Activated CD4-positive, alpha-beta T cell treated with anti-CD3 and anti-CD28 coated beads, Interleukin-2, amount 10 ng/mL, durations not matched to agents 7 days and 5 days (primary cell): ENCODE data around the gene NELL2. TPM values are rescaled to one million over a fixed set of nuclear protein-coding genes. Genes with fewer than 3 reads are reported as not detected.

Experiments
- CTCF ChIA-PET: fragments of 350-600 bp; sonication (Branson Sonifier 250); formaldehyde crosslinking; loops from one replicate; lab custom pipeline; 2021; ENCODE audit warnings: antibody characterized with exemption; lab: Charles Lee
- POLR2A ChIA-PET: fragments of 350-600 bp; sonication (Branson Sonifier 250); formaldehyde crosslinking; loops from one replicate; lab custom pipeline; 2021; ENCODE audit warnings: antibody characterized with exemption; lab: Charles Lee
- DNase-seq: peaks from one replicate; pipeline ENCODE4 v3.0.0-alpha.2; 2020
- H3K27ac Mint-ChIP-seq: one replicate; pipeline ENCODE4 v1.8.0; 2021; ENCODE audit warnings: mild to moderate bottlenecking, moderate library complexity, mixed read lengths
- H3K27me3 Mint-ChIP-seq: one replicate; pipeline ENCODE4 v1.8.0; 2021; ENCODE audit warnings: mixed read lengths
- H3K36me3 Mint-ChIP-seq: one replicate; pipeline ENCODE4 v1.8.0; 2021; ENCODE audit warnings: low read depth, mixed read lengths
- H3K4me1 Mint-ChIP-seq: one replicate; pipeline ENCODE4 v1.8.0; 2021; ENCODE audit warnings: mixed read lengths
- H3K4me3 Mint-ChIP-seq: one replicate; pipeline ENCODE4 v1.8.0; 2021; ENCODE audit warnings: mild to moderate bottlenecking, moderate library complexity, mixed read lengths
- H3K9me3 Mint-ChIP-seq: one replicate; pipeline ENCODE4 v1.8.0; 2021; ENCODE audit warnings: mixed read lengths
- total RNA-seq, 2 experiments: library from RNA; stranded (reverse); gene quantifications; one replicate each; pipeline ENCODE4 v1.2.3, GENCODE V29; 2021

Gene NELL2
- total RNA-seq, 2 experiments from 2014 or later, result 43.6 to 55.1 TPM

DNA sequence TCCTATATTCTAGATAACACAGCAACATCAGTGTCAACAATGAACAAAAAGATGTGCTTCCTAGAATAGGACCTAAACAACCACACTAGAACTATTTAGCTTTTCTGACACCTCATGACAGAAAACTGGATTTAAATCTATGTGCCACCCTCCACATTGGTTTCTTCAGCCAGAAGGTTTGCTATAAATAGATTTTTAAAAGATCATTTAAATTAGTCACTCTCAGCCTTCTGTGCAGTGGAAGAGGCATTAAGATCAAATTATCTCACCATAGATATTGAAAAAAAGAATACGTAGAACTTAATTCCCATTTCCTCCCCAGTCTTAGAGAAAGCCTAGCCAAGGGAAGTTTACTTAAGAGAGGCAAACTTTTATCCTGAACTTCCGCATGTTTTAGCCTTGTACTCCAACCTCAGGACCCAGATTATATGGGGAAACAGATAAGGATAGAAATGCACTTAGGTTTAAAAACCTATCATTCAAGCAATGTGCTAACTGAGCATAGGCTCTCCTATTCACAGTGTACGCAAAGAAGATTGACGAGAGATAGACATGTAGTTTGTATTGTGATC is 59.6 kb downstream of the NELL2 start:
- no peak overlapping the region for H3K4me3 Mint-ChIP-seq
- peaks cover 2% of the 10 kb centered on the region for H3K9me3 Mint-ChIP-seq
- POLR2A ChIA-PET, result no interaction called here
- no peak overlapping the region for H3K27ac Mint-ChIP-seq
- H3K27me3 Mint-ChIP-seq, result no peaks in the 10 kb centered on the region
- H3K36me3 Mint-ChIP-seq, result peaks cover 14% of the 10 kb centered on the region
- CTCF ChIA-PET, result no interaction called here
- H3K4me1 Mint-ChIP-seq, result peaks cover 63% of the 10 kb centered on the region
- DNase-seq, result no peak

DNA sequence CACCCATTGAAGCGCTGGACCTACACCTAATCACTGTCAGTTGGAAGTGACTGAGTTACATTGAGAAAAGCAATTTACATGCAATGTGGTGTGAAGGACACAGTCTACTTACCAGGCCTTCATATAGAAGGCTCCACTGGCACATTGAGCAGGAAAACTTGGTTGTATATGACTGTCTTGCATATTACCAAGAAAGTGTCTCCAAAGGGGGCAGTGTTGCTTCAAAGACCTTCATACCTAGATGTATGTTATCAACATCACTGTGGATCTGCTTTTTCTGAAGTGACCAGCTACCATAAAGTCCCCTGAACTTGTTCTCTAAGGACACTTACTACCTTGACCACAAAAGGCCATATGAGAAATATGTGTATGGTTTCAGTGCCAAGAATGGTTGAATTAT is 64.1 kb downstream of the NELL2 start:
- H3K4me1 Mint-ChIP-seq, result peaks cover 33% of the 10 kb centered on the region
- no peak overlapping the region for H3K27ac Mint-ChIP-seq
- no peaks in the 10 kb centered on the region for H3K9me3 Mint-ChIP-seq
- peak; percentile 73 for DNase-seq
- H3K27me3 Mint-ChIP-seq, result no peaks in the 10 kb centered on the region
- H3K4me3 Mint-ChIP-seq, result no peak overlapping the region
- ChIA-PET CTCF (interaction anchor here (1.4 to 3.1 kb wide), 2 partner anchors 64 to 119 kb away, joined by 5 to 28 read pairs; partner anchors contain the start of gene NELL2), POLR2A (no interaction called here)
- peaks cover 8% of the 10 kb centered on the region for H3K36me3 Mint-ChIP-seq

DNA sequence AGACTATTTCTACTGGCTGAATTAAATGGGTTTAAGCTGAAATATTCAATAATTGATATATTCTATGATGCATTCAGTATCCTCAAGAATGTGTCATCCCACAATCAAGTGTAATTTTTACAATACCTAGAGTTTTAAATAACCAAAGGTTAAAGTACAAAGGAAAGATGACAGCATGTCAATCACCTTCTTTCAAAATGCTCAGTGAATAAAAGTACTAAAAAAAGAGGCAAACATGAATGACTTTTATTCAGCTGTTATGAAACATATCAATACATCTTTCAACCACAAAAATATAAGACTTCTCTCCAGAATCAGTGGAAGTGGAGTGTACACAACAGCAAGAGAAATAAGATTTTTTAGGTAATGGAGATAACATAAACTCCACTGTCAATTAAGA is 72.0 kb downstream of the NELL2 start:
- Mint-ChIP-seq H3K9me3 (no peaks in the 10 kb centered on the region), H3K27me3 (no peaks in the 10 kb centered on the region), H3K4me1 (no peaks in the 10 kb centered on the region), H3K4me3 (no peak overlapping the region), H3K36me3 (peaks cover 3% of the 10 kb centered on the region), H3K27ac (no peak overlapping the region)
- ChIA-PET POLR2A (no interaction called here), CTCF (no interaction called here)
- DNase-seq, result no peak

DNA sequence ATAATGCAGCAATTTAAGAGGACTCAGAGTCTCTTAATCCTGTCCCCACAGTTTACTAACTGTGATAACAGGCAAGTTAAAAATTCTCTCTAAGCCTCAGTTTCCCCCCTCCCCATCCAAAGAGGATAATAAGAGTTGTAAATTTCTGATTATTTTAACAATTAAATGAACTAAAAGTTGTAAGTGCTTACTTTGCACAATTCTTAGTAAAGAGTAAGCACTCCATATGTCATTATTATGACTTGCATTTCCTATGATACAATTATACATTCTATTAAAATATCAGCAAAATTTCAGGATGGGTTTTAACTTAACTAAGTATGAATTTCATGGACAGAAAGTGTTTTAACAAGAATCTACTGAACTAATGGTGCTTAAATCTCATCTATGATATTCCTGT is 80.1 kb downstream of the NELL2 start:
- H3K27ac Mint-ChIP-seq, result no peak overlapping the region
- H3K9me3 Mint-ChIP-seq, result no peaks in the 10 kb centered on the region
- POLR2A ChIA-PET, result no interaction called here
- H3K36me3 Mint-ChIP-seq, result no peaks in the 10 kb centered on the region
- no peak for DNase-seq
- H3K4me3 Mint-ChIP-seq, result no peak overlapping the region
- CTCF ChIA-PET, result no interaction called here
- H3K4me1 Mint-ChIP-seq, result no peaks in the 10 kb centered on the region
- no peaks in the 10 kb centered on the region for H3K27me3 Mint-ChIP-seq

DNA sequence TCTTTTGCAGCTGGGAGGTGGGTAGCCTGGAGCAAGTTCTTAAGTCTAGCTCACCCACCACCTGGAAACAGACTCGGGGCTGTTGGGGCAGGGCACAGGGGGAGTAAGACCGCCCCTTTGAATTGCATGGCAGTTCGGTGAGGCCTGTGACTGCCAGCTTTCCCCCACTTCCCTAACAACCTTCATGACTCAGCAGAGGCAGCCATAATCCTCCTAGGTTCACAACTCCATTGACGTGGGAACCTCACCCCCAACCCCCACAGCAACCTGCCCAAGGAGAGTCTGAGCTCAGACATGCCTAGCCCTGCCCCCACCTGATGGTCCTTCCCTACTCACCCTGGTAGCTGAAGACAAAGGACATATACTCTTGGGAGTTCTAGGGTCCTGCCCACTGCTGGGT is 87.4 kb downstream of the NELL2 start:
- Mint-ChIP-seq H3K4me3 (no peak overlapping the region), H3K4me1 (no peaks in the 10 kb centered on the region), H3K27ac (no peak overlapping the region), H3K27me3 (no peaks in the 10 kb centered on the region), H3K36me3 (peaks cover under 1% of the 10 kb centered on the region), H3K9me3 (no peaks in the 10 kb centered on the region)
- DNase-seq, result no peak
- ChIA-PET POLR2A (no interaction called here), CTCF (no interaction called here)

DNA sequence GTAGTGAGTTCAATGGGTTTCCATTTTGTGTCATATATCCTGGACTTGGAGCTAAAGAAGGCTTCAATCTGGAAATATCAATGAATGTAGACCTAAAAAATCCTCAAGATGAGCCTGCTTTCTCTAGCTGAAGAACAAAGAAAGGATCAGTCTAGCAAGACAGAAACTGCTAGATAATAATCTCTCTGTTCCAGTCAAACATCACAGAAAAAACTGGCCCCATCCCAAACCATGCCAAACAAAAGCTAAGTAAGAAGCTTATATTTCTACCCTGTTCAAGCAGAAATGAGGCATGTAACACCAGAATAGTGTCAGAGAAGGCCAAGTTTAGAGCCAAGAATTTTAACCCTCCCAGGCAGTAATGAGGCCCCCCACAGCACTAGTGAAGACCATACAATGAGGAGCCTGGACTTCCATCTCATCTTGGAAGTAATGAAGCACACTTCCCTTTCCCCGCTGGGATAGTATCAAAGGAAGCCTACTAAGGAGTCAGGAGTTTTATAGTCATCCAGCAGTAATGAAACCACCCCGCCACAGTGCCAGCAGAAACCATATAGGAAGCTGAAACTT is 95.8 kb downstream of the NELL2 start:
- ChIA-PET CTCF (interaction anchor here (1.1 kb wide), 1 partner anchor 96 kb away, joined by 3 read pairs; no protein-coding TSS in a partner anchor), POLR2A (no interaction called here)
- DNase-seq, result no peak
- Mint-ChIP-seq H3K4me1 (no peaks in the 10 kb centered on the region), H3K27me3 (no peaks in the 10 kb centered on the region), H3K36me3 (peaks cover 12% of the 10 kb centered on the region), H3K4me3 (no peak overlapping the region), H3K27ac (no peak overlapping the region), H3K9me3 (peaks cover 9% of the 10 kb centered on the region)

DNA sequence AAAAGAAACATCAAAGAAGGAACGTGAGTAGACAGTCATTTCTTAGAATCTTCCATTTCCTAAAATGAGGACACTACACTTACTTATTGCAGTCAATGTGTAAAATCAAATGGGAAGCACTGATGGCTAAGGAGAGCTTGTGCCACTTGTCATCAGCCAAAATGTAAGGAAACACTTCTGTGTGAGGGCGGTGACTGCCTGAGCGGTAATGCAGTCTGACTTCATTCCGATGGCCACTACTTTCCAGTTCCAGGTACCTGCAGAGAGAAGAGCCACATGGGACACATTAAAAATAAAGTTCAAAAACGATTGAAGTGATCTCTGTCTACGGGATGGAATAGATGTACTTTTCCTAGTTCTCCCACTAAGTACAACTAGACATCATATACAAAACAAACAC is 96.3 kb downstream of the NELL2 start:
- no peaks in the 10 kb centered on the region for H3K27me3 Mint-ChIP-seq
- ChIA-PET POLR2A (no interaction called here), CTCF (interaction anchor here (1.1 kb wide), 1 partner anchor 97 kb away, joined by 3 read pairs; no protein-coding TSS in a partner anchor)
- H3K4me3 Mint-ChIP-seq, result no peak overlapping the region
- no peaks in the 10 kb centered on the region for H3K4me1 Mint-ChIP-seq
- H3K36me3 Mint-ChIP-seq, result peaks cover 12% of the 10 kb centered on the region
- no peak overlapping the region for H3K27ac Mint-ChIP-seq
- H3K9me3 Mint-ChIP-seq, result peaks cover 9% of the 10 kb centered on the region
- no peak for DNase-seq

DNA sequence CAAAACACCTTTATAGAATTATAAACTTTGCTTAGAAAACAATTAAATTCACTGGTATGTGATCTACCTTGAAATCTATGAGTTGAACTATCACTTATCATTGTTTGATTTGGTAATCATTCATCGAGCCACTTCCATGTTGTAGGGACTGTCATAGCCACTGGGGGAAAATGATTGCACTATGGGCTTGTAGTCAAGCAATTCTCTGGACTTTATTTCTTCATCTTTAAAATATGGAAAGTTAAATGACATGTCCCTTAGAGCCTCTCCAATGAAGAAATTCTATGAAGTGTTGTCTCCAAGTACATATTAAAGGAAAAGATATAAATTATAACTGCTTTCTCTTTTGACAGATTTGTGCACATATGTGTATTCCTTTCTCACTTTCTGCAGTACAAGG is 97.3 kb downstream of the NELL2 start:
- ChIA-PET CTCF (no interaction called here), POLR2A (no interaction called here)
- Mint-ChIP-seq H3K36me3 (peaks cover 12% of the 10 kb centered on the region), H3K27me3 (no peaks in the 10 kb centered on the region), H3K9me3 (peaks cover 9% of the 10 kb centered on the region), H3K4me3 (no peak overlapping the region), H3K27ac (no peak overlapping the region), H3K4me1 (no peaks in the 10 kb centered on the region)
- no peak for DNase-seq

DNA sequence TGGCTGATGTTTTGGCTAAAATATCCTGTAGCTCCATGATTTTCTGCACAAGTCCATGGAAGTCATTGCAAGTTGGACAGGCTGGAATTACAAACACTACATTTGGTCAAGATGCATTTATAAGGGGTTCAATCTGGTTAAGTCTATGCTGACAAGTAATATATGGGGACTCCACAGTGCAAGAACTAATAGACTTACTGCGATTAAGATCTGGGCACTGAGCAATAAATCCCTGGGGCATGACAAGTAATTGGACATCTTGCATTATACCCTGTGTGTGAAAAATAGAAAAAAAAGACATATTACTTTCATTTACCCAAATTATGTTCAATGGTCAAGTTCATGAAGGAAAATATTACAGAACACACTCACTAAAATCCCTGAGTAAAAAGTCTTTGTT is 99.1 kb downstream of the NELL2 start:
- H3K9me3 Mint-ChIP-seq, result peaks cover 7% of the 10 kb centered on the region
- no peaks in the 10 kb centered on the region for H3K27me3 Mint-ChIP-seq
- no peak overlapping the region for H3K4me3 Mint-ChIP-seq
- POLR2A ChIA-PET, result no interaction called here
- peaks cover 13% of the 10 kb centered on the region for H3K36me3 Mint-ChIP-seq
- H3K27ac Mint-ChIP-seq, result no peak overlapping the region
- CTCF ChIA-PET, result no interaction called here
- H3K4me1 Mint-ChIP-seq, result no peaks in the 10 kb centered on the region
- no peak for DNase-seq

DNA sequence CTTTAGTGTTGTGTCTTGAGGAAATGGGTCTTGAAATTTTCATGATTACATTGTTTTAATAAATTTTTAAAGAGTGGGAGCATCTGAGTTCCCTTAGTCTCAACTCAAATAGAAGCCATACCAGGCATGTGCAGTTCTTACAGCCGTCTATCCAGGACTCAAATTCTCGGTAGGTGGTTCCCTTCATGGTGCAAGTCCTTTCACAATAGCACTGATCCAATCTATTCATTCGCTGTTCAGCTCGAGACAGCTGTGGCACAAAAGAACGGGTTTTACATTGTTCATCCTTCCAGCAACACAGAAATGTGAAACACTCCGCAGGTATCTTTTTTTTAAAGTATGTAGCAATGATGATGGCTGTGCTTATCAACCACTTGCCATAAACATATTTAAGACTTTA is 100.2 kb downstream of the NELL2 start:
- POLR2A ChIA-PET, result no interaction called here
- Mint-ChIP-seq H3K9me3 (peaks cover 4% of the 10 kb centered on the region), H3K4me1 (no peaks in the 10 kb centered on the region), H3K36me3 (peaks cover 9% of the 10 kb centered on the region), H3K27ac (no peak overlapping the region), H3K4me3 (no peak overlapping the region), H3K27me3 (no peaks in the 10 kb centered on the region)
- CTCF ChIA-PET, result no interaction called here
- no peak for DNase-seq

DNA sequence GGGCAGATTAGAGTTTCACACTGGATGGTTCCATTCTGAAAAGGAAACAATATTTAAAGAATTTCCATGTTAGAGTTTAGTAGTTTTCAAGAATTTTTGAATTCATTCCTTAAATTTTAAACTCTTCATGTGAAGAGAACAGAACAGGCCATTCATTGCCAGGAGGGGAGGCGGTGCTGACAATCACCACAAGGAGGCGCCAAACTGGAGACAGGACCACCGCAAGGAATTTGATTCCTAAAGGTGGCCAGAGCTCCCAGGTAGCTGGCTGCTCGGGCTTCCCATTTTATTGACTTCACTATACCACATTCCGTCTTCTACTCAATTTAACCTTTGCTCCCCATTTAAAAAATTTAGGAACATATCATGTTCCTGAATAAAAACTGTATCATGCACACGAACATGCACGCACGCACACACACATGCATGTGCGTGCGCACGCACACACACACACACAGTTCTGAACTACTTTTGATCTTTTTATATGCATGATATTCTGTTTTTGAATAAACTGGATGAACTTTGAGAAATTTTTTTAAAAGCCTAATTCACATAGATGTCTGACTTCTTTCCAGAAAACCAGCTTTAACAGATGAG is 101.2 kb downstream of the NELL2 start:
- DNase-seq, result peak; percentile 61
- Mint-ChIP-seq H3K4me3 (no peak overlapping the region), H3K27me3 (no peaks in the 10 kb centered on the region), H3K27ac (no peak overlapping the region), H3K36me3 (peaks cover 8% of the 10 kb centered on the region), H3K4me1 (no peaks in the 10 kb centered on the region), H3K9me3 (peaks cover 3% of the 10 kb centered on the region)
- POLR2A ChIA-PET, result no interaction called here
- CTCF ChIA-PET, result interaction anchor here (1.0 kb wide), 1 partner anchor 156 kb away, joined by 6 read pairs; no protein-coding TSS in a partner anchor

DNA sequence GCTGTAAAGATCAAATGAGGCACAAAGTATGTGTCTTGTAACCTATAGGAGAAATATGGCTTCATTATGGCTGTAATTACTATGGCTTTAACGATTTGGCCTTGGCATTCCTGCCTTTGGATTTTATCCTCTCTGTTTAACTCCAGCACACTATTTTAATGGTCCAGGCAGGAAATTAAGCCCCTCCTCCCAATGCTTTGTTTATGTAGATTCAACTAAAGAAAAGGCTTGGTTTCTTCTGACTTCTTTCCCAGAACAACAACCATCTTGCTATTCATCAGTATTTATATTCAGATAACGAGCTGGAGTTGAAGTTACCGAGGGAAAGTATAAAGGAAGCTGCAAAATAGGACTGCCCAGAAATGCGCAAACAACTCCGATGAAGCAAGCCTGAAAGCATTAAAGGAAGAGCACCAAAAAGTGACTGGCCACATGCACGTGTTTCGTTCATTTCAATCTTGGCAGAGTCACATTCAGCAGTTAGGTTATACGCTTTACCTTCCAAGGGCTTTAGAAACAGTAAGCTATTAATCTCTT is 104.6 kb downstream of the NELL2 start:
- POLR2A ChIA-PET, result no interaction called here
- DNase-seq, result no peak
- no peaks in the 10 kb centered on the region for H3K27me3 Mint-ChIP-seq
- peaks cover 3% of the 10 kb centered on the region for H3K36me3 Mint-ChIP-seq
- no peaks in the 10 kb centered on the region for H3K9me3 Mint-ChIP-seq
- no peaks in the 10 kb centered on the region for H3K4me1 Mint-ChIP-seq
- no peak overlapping the region for H3K4me3 Mint-ChIP-seq
- CTCF ChIA-PET, result no interaction called here
- H3K27ac Mint-ChIP-seq, result no peak overlapping the region

DNA sequence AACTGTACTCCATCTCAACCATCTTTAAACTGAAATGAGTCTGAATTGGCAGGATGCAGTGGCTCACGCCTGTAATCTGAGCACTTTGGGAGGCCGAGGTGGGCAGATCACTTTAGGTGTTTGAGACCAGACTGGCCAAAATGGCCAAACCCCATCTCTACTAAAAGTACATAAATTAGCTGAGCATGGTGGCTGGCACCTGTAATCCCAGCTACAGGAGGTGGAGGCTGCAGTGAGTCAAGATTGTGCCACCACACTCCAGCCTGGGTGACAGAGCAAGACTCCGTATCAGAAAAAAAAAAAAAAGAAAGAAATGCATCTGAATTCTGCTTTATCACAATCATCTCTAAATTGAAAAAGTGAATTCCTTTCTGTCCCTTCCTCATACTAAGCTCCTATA is 110.3 kb downstream of the NELL2 start:
- H3K9me3 Mint-ChIP-seq, result no peaks in the 10 kb centered on the region
- no peak overlapping the region for H3K4me3 Mint-ChIP-seq
- H3K27ac Mint-ChIP-seq, result no peak overlapping the region
- peaks cover 2% of the 10 kb centered on the region for H3K36me3 Mint-ChIP-seq
- POLR2A ChIA-PET, result no interaction called here
- H3K4me1 Mint-ChIP-seq, result no peaks in the 10 kb centered on the region
- CTCF ChIA-PET, result interaction anchor here (0.6 to 0.8 kb wide), 2 partner anchors 16 to 1499 kb away, joined by 3 read pairs; no protein-coding TSS in a partner anchor
- H3K27me3 Mint-ChIP-seq, result no peaks in the 10 kb centered on the region
- DNase-seq, result no peak
